IPS-18c (cell line): ENCODE data around the gene L3MBTL2.

Source experiments
- H3K4me3 ChIP-seq: 2 replicates; pipeline ENCODE4 v1.7.0; 2013; ENCODE audit warnings: low read depth, mild to moderate bottlenecking, low read length, moderate library complexity; ENCODE audit not compliant: insufficient read depth
- H3K9me3 ChIP-seq: one replicate; pipeline ENCODE4 v1.6.1; 2013; ENCODE audit warnings: mild to moderate bottlenecking, low read length, moderate library complexity; ENCODE audit not compliant: control insufficient read depth, insufficient read depth

Gene L3MBTL2

GRCh38 chr22:41234815-41235695 is 29.9 kb downstream of the L3MBTL2 start:
- Histone ChIP-seq H3K4me3 (no peak overlapping the region), H3K9me3 (no peaks in the 10 kb centered on the region)

GRCh38 chr22:41237036-41237706 is 32.1 kb downstream of the L3MBTL2 start:
- Histone ChIP-seq H3K4me3 (peak overlapping the region; percentile 36; the same call in 1 of the 2 replicates), H3K9me3 (no peaks in the 10 kb centered on the region)

GRCh38 chr22:41237707-41238569 is 32.8 kb downstream of the L3MBTL2 start:
- Histone ChIP-seq H3K4me3 (peak overlapping the region; percentile 36; the same call in 1 of the 2 replicates), H3K9me3 (no peaks in the 10 kb centered on the region)

- no peaks in the 10 kb centered on the region for H3K9me3 ChIP-seq
- no peak overlapping the region for H3K4me3 ChIP-seq
Observed at GRCh38 chr22:41238570-41239442, 33.7 kb downstream of the L3MBTL2 start.

DNA sequence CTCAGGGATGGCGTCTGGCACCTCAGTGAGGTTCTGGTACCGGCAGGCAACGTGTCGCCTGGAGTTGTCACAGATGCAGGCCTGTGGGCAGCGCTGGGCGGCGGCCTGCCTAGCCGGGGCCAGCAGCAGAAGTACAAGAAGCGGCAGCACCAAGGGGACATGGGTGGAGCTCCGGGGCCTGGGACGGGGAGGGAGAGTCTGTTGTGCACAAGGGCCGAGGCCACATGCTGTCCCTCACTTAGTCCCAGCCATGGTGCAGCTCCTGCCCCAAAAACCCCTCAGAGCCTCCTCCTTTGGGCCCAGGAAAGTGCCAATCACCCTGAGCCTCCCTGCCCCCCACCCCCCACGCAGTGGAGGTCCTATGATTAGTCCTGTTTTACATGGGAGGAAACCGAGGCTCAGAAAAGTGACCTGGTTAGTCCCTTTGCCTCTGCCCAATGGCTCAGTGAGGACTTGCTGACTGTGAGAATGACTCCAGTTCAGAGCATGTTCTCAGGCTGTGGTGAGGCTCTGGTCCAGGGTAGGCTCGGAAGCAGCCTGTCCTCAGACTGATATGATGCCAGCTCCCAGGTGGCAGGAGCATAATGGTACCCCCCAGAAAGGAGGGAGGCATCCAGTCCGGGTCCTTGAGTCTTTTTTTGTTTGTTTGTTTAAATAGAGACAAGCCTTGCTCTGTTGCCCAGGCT is 34.5 kb downstream of the L3MBTL2 start:
- no peaks in the 10 kb centered on the region for H3K9me3 ChIP-seq

DNA sequence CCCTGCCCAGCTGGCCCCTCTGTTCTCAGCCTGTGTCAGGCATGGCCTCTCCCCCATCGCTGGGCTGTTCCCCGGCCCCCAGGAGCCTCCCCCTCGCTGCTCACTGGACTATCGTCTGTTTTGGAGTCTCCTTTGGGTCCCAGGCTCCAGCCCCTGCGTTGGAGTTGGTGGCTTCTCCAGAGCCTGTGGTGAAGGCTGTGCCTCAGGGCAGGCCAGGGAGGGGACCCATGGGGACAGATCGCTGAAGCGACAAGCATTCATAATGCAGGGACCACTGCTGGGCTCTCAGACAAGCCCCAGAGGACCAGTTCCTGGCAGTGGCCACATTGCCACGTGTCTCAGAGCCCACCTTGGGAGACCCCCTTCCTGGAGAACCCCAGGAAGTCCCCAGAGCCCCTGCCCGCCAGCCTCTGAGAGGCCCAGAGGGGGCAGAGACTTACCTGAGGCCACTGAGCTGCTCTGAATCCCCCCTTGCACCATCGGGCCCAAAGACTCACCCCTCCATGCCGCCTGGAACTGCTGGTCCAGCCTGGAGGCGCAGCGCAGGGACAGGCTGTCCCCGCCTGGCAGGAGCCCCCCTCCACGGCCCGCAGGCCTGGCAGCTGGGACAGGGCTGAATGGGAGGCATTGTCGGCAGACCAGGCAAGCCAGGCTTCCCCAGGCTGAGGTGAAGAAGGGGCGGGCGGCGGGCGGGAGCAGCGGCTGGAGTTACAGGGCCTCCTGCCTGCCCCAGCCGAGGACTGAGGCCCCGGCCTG is 35.4 kb downstream of the L3MBTL2 start, which contains the start of gene CHADL:
CHADL (minus strand) TSS at position 555 of the 756 bp plus-strand sequence; CDS start at position 505, 50 bp downstream.
- Histone ChIP-seq H3K9me3 (no peaks in the 10 kb centered on the region), H3K4me3 (no peak within 1 kb of the TSS)

More for the DNA sequence above, 34.5 kb downstream of the L3MBTL2 start:
- H3K4me3 ChIP-seq = no peak overlapping the region

GRCh38 chr22:41241133-41241676 is 36.1 kb downstream of the L3MBTL2 start:
- H3K4me3 ChIP-seq = no peak overlapping the region
- no peaks in the 10 kb centered on the region for H3K9me3 ChIP-seq

DNA sequence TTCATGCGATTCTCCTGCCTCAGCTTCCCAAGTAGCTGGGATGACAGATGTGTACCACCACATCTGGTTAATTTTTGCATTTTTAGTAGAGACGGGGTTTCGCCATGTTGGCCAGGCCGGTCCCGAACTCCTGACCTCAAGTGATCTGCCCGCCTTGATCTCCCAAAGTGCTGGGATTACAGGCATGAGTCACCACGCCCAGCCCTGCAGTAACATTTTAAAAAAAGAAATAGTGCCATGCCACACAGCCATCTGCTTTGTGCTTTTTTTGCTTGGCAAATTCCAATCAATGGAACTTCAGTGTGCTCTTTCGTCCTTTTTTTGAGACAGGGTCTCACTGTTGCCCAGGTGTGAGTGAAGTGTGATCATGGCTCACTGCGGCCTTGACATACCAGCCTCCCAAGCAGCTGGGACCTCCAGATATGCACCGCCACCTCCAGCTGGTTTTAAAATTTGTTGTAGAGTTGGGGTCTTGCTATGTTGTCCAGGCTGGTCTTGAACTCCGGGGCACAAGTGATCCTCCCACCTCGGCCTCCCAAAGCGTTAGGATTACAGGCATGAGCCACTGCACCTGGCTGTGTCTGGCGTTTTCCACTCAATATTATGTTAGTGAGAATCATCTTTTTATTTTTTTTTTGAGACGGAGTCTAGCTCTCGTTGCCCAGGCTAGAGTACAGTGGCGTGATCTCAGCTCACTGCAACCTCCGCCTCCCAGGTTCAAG is 37.4 kb downstream of the L3MBTL2 start:
- Histone ChIP-seq H3K4me3 (no peak overlapping the region), H3K9me3 (no peaks in the 10 kb centered on the region)

GRCh38 chr22:41243361-41243760 is 38.2 kb downstream of the L3MBTL2 start:
- no peaks in the 10 kb centered on the region for H3K9me3 ChIP-seq

DNA sequence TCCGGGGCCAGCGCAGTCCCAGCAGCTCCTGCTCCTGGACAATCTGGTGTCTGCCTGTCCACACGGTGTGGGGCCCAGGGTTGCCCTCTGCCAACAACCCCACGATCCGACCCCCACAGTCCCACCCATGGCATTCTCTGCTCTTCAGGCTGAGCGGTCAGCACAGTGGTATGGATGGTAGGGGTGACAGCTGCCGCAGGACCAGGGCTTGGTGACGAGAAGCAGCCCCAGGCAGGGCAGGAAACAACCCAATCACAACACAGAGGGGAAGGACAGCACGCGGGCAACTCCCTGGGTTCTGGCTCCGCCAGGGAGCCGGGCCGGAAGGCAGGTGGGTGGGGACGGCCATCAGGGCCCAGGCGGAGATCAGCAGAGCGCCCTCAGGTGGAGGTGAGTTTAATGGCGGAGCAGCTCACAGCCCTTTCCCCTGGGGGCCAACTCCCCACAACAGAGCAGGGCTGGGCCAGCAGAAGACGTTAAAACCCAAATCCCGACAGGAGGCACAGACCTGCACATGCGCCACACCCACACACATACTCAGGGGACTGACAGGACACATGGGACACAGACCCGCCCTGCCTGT is 40.9 kb downstream of the L3MBTL2 start:
- Histone ChIP-seq H3K4me3 (no peak overlapping the region), H3K9me3 (no peaks in the 10 kb centered on the region)

More at GRCh38 chr22:41243361-41243760, 38.2 kb downstream of the L3MBTL2 start:
- no peak overlapping the region for H3K4me3 ChIP-seq

- no peak overlapping the region for H3K4me3 ChIP-seq
- no peaks in the 10 kb centered on the region for H3K9me3 ChIP-seq
Observed at GRCh38 chr22:41247703-41248102, 42.6 kb downstream of the L3MBTL2 start.

GRCh38 chr22:41248314-41248713 is 43.2 kb downstream of the L3MBTL2 start:
- no peak overlapping the region for H3K4me3 ChIP-seq
- no peaks in the 10 kb centered on the region for H3K9me3 ChIP-seq

GRCh38 chr22:41248758-41249157 is 43.6 kb downstream of the L3MBTL2 start:
- no peaks in the 10 kb centered on the region for H3K9me3 ChIP-seq
- H3K4me3 ChIP-seq = no peak overlapping the region

GRCh38 chr22:41249442-41249841 is 44.3 kb downstream of the L3MBTL2 start:
- no peak overlapping the region for H3K4me3 ChIP-seq
- H3K9me3 ChIP-seq = no peaks in the 10 kb centered on the region
